Esophagus muscularis mucosa (tissue), 4 donors: ENCODE measurements around the gene TMEM108.

ENCODE experiments used
- CTCF ChIP-seq, 3 experiments: fragments of 200-600 bp in 2 of 3; fragments of 450-650 bp in 1 of 3; sonication (generic) in 2 of 3; IDR thresholded peaks; one replicate each; pipeline ENCODE4 v1.5.1; 2017 to 2019; ENCODE audit warnings: antibody characterized with exemption in 3 of 3, mild to moderate bottlenecking in 2 of 3, moderate library complexity in 1 of 3
- EP300 ChIP-seq: sonication (generic); formaldehyde crosslinking; IDR thresholded peaks from one replicate; pipeline ENCODE4 v1.6.1; 2017; ENCODE audit warnings: antibody characterized with exemption
- POLR2A ChIP-seq: fragments of 450-650 bp; IDR thresholded peaks from one replicate; pipeline ENCODE4 v1.6.1; 2017; ENCODE audit warnings: antibody characterized with exemption, moderate library complexity, mild to moderate bottlenecking, low read depth
- POLR2AphosphoS5 ChIP-seq, 2 donors: sonication (generic); formaldehyde crosslinking; IDR thresholded peaks; one replicate each; pipeline ENCODE4 v1.6.1; 2017; ENCODE audit warnings: antibody characterized with exemption in 2 of 2

- no peak for TF ChIP-seq CTCF (IDR thresholded peaks at IDR 0.05)
- no peak for TF ChIP-seq EP300
- no peak for TF ChIP-seq POLR2AphosphoS5 (IDR thresholded peaks at IDR 0.05)
- no peak for TF ChIP-seq POLR2A
Observed at GRCh38 chr3:133401374-133402135, 363.4 kb downstream of the TMEM108 start.
